ENCODE measurements around the gene ABCG5. TPM values are rescaled to one million over a fixed set of nuclear protein-coding genes. Genes with fewer than 3 reads are reported as not detected.
A peak's percentile ranks its signal among the peaks of the same experiment; 100 is the strongest.

Gene ABCG5
- total RNA-seq, 1 donor from 2014 or later, result not detected

GRCh38 chr2:43880952-43881351, 42.3 kb upstream of the ABCG5 start:
- no peak for DNase-seq (ENCODE audit: low spot score)
- Mint-ChIP-seq H3K27me3 (ENCODE audit: unreplicated experiment) (peaks cover 3% of the 10 kb centered on the region), H3K27ac (ENCODE audit: unreplicated experiment) (no peak overlapping the region), H3K36me3 (ENCODE audit: low read depth, unreplicated experiment) (no peaks in the 10 kb centered on the region), H3K9me3 (ENCODE audit: unreplicated experiment) (no peaks in the 10 kb centered on the region), H3K4me3 (ENCODE audit: unreplicated experiment) (no peak overlapping the region), H3K4me1 (ENCODE audit: unreplicated experiment) (no peaks in the 10 kb centered on the region)
- TF ChIP-seq CTCF (IDR thresholded peaks at IDR 0.05; ENCODE audit: unreplicated experiment), result no peak

GRCh38 chr2:43880471-43880870, 41.8 kb upstream of the ABCG5 start:
- Mint-ChIP-seq H3K9me3 (ENCODE audit: unreplicated experiment) (no peaks in the 10 kb centered on the region), H3K27me3 (ENCODE audit: unreplicated experiment) (peaks cover 3% of the 10 kb centered on the region), H3K4me3 (ENCODE audit: unreplicated experiment) (no peak overlapping the region), H3K36me3 (ENCODE audit: low read depth, unreplicated experiment) (no peaks in the 10 kb centered on the region), H3K27ac (ENCODE audit: unreplicated experiment) (no peak overlapping the region), H3K4me1 (ENCODE audit: unreplicated experiment) (no peaks in the 10 kb centered on the region)
- TF ChIP-seq CTCF (IDR thresholded peaks at IDR 0.05; ENCODE audit: unreplicated experiment), result no peak
- DNase-seq (ENCODE audit: low spot score), result no peak

GRCh38 chr2:43879261-43879660, 40.6 kb upstream of the ABCG5 start:
- Mint-ChIP-seq H3K27me3 (ENCODE audit: unreplicated experiment) (peaks cover 3% of the 10 kb centered on the region), H3K27ac (ENCODE audit: unreplicated experiment) (no peak overlapping the region), H3K36me3 (ENCODE audit: low read depth, unreplicated experiment) (no peaks in the 10 kb centered on the region), H3K4me3 (ENCODE audit: unreplicated experiment) (no peak overlapping the region), H3K4me1 (ENCODE audit: unreplicated experiment) (no peaks in the 10 kb centered on the region), H3K9me3 (ENCODE audit: unreplicated experiment) (no peaks in the 10 kb centered on the region)
- TF ChIP-seq CTCF (IDR thresholded peaks at IDR 0.05; ENCODE audit: unreplicated experiment), result no peak
- DNase-seq (ENCODE audit: low spot score), result no peak

GRCh38 chr2:43877782-43878464, 39.3 kb upstream of the ABCG5 start:
- peak; percentile 74 for DNase-seq (ENCODE audit: low spot score)
- no peaks in the 10 kb centered on the region for H3K36me3 Mint-ChIP-seq (ENCODE audit: low read depth, unreplicated experiment)
- H3K4me1 Mint-ChIP-seq (ENCODE audit: unreplicated experiment), result no peaks in the 10 kb centered on the region
- peak; percentile 88 for TF ChIP-seq CTCF (IDR thresholded peaks at IDR 0.05; ENCODE audit: unreplicated experiment)
- H3K9me3 Mint-ChIP-seq (ENCODE audit: unreplicated experiment), result no peaks in the 10 kb centered on the region
- H3K4me3 Mint-ChIP-seq (ENCODE audit: unreplicated experiment), result no peak overlapping the region
- H3K27ac Mint-ChIP-seq (ENCODE audit: unreplicated experiment), result no peak overlapping the region
- H3K27me3 Mint-ChIP-seq (ENCODE audit: unreplicated experiment), result peaks cover 4% of the 10 kb centered on the region

GRCh38 chr2:43874776-43875451, 36.3 kb upstream of the ABCG5 start:
- no peak for DNase-seq (ENCODE audit: low spot score)
- Mint-ChIP-seq H3K4me1 (ENCODE audit: unreplicated experiment) (no peaks in the 10 kb centered on the region), H3K27ac (ENCODE audit: unreplicated experiment) (no peak overlapping the region), H3K4me3 (ENCODE audit: unreplicated experiment) (no peak overlapping the region), H3K9me3 (ENCODE audit: unreplicated experiment) (no peaks in the 10 kb centered on the region), H3K27me3 (ENCODE audit: unreplicated experiment) (peaks cover 3% of the 10 kb centered on the region), H3K36me3 (ENCODE audit: low read depth, unreplicated experiment) (no peaks in the 10 kb centered on the region)
- no peak for TF ChIP-seq CTCF (IDR thresholded peaks at IDR 0.05; ENCODE audit: unreplicated experiment)

Data from endothelial cell (in vitro differentiated cells).